ENCODE measurements around the gene SMARCD1.

DNA sequence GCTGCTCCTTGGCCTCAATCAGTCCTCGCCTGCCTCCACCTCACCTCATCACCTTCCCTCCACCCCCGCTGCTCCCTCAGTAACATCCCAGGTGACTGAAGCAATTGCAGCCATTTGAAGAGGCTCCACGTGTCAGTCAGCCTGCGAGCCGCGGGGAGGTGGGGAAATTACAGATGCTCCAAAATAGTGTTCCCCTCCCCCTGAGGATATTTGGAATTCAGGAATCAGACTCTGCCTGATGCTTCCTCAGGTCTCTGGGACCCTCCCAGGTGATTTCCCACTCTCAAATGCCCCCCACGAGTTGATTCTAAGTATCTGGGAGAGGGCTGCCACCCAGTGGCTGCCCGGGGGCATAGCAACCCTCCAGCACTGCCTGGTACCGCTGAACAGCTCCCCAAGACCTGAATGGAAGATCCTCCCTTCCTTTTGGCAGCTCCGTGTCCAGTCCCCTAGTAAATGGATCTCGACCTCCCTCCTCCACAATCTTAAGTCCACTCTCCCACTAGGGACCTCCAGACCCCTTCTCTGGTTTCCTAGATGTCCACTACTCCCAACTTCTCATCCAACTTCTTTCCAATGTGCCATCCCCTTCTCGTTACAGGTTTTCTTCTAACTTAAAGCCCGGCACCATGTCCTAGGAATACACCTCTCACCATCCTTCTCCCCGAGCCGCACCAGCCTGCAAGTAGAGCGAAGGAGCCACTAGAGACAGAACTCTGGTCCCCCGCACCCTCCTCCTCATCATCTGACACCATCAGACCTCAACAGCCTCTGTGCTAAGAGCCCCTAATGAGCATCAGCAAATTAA is 29.1 kb upstream of the SMARCD1 start:
- TF ChIP-seq SUZ12 (IDR thresholded peaks at IDR 0.05; ENCODE audit: extremely low read depth, insufficient read depth, insufficient read length) (no peak), YY1 (IDR thresholded peaks at IDR 0.05; ENCODE audit: insufficient read depth, insufficient read length) (no peak), ZNF274 (IDR thresholded peaks at IDR 0.05; ENCODE audit: low read depth, low read length) (no peak)
